NCI-H187 treated with DMSO at 0.1 percent for 48 hours (cell line): ENCODE results near the gene PDZD2.

Source experiments
- DNase-seq: peaks from one replicate; lab custom pipeline; 2025; lab: John Stamatoyannopoulos, UW

PDZD2 gene

DNA sequence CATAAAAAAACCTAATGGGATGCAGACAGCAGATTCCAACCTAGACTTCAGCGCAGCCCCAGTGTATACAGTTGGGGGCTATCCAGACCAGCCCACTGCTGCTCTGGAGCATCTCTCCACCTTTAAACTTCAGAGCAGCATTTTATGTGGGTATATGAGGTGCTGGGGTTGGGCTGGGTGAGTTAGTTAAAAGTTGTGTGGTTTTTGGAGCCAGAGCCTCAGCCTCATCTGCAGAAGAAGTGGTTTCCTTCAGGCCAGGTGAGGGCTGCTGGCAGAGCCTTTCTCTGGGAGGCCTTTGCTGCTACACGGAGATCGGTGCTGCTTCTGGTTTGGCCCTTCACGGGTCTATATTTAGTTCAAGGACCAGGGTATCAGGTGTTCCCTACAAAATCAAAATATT, 228.3 kb downstream of the PDZD2 start:
- DNase-seq: no peak

DNA sequence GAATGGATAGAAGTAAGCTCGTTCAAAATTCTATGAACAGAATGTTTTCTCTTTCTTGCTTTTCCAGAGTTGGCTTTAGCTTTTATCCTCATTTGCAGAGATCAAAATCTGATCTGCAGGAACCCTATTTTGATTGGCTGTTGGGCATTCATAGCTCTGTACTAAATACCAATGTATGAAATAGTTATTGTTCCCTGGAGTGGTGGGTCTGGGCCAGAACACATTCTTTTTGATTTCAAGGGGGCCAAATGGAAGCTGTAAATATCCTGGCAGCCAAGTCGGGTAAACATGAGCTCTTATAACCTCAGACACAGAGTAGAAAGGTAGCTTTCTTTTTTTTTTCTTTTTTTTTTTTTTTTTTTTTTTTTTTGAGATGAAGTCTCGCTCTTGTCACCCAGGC, 241.5 kb downstream of the PDZD2 start:
- DNase-seq: no peak

DNA sequence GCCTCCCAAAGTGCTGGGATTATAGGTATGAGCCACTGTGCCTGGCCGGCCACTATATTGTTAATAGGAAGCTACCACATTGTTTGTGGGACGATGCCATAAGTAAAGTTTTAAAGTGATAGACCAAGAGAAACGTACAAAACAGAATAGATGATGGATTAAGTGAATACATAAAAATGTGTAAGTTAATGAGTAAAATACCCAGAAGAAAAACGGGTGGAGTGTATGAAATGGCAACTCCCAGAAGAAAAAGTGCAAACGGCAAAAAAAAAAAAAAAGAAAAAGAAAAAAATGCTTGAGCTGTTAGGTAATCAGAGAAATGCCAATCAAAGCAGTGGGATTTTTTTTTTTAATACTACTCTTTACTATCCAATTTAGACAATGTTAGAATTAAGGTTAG, 246.0 kb downstream of the PDZD2 start:
- no peak for DNase-seq

DNA sequence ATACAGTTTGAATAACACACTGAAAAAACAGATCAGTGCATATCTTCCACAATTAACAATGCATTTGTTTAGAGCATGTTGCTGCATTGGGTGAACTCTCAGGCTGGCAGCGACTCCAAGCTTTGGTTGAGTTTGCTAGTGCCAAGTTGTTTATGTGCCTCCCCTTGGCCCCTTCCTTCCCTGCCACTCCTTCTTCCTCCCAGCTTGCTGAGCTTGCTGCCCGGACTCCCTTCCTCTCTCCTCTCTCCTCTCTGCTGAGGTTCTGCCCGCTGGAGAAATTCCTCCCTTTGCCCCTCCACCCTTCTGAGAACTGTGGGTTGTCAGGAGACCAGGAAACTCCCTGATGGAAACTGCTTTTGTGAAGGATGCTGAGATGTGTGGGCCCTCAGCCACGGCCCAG, 247.3 kb downstream of the PDZD2 start:
- no peak for DNase-seq

DNA sequence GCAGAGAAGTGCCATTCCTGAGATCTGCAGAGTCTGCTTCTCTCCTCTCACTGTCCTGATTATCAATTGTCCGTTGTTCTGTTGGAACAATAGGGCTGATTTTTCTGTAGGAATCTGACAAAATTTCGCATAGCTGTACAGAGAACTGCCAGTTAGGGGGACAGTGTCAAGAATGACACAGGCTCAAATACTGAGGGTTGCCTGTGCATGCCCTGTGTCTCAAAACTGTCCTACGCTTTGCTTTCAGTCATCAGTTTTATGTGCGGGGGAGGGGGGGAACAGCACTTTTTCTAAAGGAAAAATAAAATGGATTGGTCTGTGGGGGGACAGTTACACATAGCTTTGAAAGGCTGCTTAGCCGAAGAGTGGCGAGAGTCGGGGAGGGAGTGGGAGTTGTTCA, 248.6 kb downstream of the PDZD2 start:
- DNase-seq: no peak

DNA sequence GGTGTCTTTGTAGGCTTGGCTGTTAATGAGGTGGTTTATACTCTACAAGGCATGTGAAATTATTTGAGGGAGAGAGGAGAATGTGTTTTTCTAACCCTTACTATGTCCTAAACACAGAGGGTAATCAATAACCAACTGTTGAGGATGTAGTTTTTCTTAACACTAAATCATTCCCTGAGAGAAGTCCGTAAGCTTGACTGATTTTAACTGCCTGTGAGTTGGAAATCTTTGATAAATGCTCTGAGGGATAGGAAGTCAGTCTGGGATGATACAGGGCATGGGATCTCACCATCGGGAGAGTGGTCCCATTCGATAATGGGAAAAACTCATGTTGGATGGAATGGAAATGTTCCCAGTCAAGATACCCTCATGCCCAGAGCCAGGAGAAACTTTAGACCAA, 249.6 kb downstream of the PDZD2 start:
- DNase-seq: no peak

DNA sequence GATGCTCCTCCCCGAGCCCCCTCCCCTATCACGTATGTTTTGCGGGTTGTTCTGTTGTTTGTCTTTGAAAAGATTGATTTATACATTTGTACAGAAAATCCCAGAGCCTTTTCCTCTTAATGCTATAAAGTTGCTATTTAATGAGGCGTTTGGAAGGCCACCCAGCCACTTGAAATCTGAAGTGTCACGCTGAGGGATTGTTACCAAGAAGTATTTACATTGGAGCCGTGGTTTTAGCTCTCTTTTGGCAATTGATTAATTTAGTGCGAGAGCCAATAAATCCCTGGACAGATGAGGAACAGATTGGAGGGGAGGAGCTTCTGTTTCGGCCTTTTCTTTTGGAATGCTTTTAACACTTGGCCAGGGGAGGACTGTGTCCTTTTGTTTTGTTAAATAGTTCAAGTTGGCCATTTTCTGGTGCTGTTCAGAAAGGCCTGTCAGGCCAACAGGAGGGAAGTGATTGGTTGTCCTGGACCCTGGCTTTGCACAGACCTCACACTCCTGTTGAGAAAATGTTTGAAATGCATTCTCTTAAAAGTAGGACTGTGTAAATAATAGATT, 250.2 kb downstream of the PDZD2 start:
- DNase-seq: no peak

DNA sequence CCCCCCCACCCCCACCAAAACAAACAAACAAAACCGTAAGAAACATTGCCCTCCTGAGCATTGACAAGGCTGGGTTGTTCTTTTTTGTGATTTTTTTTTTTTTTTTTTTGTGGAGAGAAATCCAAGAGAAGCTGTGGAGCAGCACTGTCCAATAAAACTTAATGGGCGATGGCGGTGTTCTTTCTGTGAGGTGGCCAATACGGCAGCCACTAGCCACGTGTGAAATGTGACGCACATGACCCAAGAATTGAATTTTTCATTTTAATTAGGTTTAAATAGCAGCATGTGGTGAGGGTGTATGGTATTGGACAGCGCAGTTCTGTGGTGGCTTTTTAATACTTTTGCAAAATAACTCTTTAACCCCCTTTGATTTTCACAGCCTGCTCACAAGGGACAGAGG, 251.1 kb downstream of the PDZD2 start:
- DNase-seq: no peak

DNA sequence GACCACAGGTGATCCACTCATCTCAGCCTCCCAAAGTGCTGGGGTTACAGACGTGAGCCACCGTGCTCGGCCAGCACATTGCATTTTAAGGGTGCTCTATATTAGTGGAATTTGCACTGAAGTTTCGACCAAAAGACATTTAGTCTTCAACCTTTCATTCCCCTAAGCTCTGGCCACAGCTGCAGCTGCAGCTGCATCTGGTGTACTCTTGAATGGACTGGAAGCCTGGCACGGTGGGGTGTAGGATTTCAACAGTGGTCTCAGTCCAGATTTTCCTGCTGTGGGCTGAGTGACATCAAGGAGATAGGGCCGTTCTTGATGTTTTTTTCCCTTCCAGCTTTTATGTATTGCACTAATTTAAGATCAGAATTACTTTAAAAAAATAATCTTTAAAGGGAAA, 255.2 kb downstream of the PDZD2 start:
- DNase-seq: no peak

DNA sequence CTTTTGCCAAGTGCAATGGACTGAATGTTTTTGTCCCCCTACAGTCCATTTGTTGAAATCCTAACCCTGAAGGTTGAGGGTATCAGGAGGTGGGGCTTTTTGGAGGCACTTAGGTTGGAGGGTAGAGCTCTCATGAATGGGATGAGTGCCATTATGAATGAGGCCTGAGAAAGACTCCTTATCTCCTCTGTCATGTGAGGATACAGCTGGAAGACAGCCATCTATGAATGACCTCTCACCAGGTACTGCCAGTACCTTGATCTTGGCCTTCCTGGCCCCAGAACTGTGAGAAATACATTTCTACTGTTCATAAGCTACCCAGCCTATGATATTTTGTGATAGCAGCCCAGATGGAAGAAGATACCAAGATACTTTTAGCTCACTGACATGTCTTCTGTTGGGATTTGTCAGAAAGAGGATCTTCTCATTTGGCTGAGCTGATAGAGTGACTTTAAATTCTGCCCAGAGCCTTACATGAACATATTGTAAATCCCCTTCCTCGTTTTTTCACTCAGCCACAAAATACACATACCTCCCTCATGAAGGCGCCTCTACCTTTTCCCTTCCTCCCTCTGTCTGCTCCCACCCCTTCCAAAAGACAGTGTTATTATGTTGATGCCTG, 256.4 kb downstream of the PDZD2 start:
- no peak for DNase-seq

DNA sequence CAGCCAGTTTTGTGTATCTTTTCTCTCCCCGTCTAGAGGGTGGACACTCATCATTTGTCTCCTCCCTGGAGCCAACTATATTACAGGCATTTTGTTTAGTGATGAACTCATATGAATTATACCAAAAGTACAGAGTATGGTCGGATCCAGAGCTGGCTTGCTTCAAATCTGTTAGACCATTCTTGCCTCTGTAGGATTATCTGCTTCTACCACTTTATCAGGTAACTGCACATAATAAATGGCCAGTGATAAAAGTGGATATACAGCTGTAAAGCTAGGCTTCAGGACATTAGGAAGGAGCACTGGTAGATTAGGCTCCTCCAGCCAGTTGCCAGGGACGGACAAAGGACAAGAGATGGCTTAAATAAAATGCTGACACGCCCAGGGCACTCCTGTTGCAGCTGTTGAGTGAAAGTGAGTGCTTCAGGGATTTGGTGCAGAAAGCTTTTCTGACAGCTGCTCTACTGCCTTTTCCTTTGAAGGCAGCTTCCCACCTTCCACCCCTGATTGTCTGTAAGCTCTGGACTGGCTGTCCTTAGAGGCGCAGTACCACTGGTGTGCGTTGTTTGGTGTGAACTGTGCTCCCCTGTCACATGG, 259.2 kb downstream of the PDZD2 start:
- DNase-seq: no peak

DNA sequence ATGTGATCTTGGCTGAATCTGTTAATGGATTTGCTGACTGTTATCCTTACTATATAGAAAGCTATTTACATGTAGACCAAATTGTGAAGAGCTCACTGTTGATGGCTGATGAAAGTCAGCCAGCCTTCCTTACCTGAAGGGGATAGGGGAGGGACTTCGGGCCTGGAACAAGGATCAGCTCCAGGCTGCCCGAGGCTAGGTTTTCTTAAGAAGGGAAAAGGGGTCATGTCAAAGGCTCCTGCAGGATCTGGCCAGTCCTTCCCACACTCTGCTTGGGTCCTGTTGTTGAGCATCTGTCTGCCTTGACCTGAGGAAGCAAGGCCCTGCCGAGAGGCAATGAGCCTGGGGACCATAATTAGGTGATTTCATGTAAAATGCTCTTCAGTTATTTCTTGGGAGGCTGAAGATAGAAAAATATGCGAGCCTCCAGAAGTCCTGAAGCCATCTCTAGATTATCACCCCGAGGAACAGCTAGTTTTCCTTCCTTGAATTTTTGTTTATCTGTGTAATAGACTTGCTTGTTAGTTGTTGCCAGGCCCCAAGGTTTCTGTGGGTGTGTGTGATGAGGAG, 261.4 kb downstream of the PDZD2 start:
- DNase-seq: no peak

DNA sequence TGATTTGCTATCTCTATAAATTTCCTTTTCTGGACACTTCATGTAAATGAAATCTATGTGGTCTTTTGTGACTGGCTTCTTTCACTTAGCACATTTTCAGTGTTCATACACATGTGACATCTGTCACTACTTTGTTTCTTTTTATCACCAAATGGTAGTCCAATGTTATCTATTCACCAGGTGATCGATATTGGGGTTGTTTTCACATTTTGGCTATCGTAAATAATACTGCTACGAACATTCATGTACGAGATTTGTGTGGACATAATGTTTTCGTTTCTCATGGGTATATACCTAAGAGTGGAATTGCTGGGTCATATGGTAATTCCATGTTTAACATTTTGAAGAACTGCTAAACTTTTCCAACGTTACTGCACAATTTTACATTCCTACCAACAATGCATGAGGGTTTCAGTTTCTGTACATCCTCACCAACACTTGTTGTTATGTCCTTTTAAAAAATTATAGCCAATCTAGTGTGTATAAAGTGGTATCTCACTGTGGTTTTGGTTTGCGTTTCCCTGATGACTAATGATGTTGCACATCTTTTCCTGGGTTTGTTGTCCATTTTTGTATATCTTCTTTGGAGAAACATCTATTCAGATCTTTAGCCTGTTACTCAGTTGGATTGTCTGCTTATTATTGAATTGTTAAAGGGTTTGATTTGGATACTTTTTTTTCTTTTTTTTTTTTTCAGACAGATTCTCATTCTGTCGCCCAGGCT, 263.0 kb downstream of the PDZD2 start:
- no peak for DNase-seq

DNA sequence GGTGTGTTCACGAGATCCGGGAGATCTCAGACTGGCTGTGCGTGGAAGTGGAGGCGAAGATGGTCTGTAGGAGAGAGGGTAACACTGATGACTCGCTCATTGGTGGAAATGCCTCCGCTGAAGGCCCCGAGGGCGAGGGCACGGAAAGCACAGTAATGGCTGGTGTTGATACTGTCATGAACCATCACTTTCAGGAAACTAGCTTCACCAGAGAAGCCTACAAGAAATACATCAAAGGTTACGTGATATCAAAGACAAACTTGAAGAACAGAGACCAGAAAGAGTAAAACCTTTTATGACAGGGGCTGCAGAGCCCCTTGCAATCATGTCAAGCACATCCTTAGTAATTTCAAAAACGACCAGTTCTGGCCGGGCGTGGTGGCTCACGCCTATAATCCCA, 269.5 kb downstream of the PDZD2 start:
- no peak for DNase-seq

DNA sequence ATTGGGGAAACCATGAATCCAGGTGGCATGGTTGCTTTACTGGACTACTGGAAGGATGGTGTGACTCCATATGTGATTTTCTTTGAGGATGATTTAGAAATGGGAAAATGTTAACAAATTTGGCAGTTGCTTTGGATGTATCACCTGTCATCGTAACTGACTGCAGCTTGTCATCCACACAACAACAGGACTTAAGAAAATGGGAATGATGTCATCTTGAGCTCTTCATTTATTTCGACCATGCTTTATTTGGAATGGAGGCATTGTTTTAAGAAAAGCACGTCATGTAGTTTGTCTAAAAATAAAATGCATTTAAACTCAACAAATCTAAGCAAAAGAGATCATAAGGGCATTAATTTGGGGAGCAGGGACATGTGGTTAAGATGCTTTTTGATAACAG, 270.1 kb downstream of the PDZD2 start:
- no peak for DNase-seq

DNA sequence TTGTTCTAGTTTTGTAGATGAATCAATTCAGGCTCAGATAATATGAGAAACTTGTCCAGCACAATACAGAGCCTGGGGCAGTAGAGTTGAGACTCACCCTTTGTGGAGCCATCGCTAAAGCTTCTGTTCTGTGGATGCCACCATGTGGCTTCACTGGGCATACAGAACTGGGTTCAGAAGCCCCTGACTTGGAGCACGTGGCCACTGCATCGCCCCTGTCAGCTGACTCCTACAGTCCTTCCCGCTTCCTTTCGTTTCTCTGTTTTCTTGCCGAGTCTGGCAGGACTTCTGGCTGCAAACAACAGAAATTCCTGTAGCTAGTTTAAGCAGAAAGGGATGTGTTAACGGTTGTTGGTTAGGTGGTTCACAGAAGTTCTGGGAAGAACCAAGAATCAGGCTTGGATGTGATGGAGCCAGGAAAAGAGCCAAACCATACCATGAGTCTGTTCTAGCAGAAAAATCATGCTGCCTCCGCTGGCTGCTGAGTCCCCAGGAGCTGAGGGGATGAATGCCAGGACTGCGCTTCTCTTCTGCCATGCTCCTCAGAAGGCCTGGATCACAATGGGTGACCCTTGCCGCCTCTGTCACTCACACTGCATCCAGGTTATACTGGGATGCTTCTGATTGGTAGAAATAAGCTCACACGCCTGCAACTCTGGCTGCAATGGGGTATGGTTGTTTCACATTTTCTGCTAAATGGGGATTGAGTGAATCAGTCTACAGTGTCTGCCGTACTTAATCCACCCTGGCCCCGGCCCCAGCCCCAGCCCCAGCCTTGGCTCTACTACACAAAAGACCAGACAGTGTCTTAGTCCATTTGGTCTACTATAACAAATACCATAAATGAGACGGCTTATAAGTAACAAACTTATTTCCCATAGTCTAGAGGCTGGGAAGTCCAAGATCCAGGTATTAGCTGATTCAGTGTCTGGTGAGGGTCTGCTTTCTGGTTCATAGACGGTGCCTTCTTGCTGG, 272.6 kb downstream of the PDZD2 start:
- DNase-seq: no peak

DNA sequence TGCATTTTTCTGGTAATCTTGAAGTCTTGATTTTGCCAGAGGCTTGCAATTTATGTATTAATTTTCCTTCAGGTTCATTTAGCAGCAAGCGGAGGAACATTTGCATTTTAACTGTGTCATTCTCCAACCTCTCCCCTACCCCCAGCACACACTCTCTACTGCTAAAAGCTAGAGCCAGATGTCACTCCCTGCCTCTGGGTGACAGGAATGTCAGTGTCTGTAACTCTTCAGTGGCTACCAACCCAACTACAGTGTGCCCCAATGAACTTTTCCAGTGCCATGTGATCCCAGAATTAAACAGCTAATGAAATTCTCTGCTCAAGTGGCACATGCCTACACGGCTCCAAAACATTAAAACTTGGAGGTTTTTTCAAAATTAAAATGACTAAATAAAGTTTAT, 274.9 kb downstream of the PDZD2 start:
- DNase-seq: no peak

DNA sequence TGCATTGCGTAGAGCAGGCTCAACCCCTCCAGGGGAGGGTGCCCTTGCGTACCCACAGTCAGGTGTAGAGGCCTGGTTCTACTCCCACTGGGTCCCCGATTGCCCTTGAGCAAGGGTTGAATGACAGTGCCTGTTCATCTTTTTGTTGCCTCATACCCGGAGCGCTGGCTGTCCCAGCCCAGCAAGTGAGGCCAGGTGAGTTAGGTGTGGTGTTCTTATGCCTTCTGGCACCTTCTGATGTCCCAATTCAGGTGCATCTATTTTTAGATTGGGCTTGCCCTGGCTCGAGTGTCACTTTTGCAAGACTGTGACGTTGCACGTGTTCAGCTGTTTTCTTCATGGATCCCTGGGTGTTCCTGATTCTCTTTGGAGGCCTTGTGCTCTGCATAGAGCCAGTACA, 277.4 kb downstream of the PDZD2 start:
- DNase-seq: no peak

DNA sequence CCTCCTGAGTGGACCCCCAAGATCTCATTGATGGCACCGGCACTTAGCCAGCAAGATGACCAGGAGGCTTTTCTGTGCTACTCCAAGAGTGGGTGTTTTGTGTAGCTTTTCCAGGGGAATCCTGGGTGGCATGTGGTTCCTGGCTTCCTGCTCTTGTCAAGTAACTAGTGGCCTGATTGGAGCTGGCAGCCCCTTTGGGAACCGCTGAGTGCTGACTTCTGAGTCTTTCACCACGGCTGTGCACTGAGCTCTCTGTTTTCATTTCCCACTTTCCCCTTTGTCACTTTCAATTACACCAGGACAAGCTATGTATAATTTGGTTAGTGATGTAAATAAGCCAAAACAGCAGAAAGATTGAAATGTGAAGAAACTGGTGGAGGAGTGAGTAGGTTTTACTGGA, 279.8 kb downstream of the PDZD2 start:
- no peak for DNase-seq

DNA sequence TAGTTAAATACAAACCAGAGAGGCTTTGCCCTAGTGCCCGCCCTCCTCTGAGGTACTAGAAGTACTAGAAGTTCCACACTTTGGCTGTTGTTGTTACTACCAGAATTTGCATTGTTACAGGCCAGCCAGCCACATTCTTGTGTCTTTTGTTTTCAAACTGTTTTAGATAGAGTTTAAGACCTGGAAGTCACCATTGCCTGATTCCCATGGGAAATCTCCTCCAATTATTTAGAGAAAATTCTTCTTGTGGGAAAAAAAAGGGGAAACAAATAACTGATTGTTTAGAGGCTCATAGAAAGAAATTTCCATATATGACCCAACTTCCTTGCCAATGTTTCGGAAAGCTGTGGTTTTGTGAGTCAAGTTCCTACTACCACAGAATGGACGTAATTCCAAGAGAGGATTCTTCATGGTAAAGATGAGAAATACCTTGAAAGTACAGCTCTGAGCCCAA, 282.9 kb downstream of the PDZD2 start:
- DNase-seq: no peak

DNA sequence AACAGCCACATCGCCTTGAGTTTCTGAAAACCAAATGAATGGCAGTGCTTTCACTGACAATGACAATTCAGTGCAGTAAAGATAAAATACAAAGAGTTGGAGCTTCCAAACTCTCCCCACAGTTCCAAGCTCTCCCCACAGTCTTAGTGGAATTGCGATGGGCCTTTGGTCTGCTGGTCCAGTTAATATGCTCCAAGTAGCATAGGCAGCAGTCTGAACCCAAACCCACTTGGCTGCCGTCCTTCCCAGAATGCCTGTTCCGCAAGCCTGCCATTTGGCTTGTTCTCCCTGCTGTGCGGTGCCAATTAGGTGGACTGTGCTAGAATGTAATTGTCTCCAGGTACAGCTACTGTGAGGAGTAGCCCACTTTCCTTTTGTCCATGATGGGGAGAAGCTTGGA, 285.1 kb downstream of the PDZD2 start:
- no peak for DNase-seq

DNA sequence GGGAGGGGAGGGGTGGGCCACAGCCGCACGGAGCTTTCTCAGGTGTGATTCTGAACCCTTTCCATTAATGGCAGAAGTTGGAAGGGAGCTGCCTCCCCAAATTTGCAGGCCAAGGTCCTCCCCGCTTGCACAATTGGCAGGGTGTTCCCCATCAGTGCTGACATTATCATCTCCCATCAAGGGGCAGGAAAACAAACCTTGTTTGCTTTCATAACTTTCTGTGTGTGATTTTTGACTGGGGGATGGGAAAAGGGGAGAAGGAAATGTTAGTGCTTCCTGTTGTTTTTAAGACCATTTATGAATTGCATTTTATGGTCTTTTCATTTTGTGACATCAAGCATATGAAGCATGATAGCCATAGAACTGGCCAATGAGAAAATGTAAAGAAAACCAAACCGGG, 292.9 kb downstream of the PDZD2 start:
- no peak for DNase-seq
